Measurements from ENCODE around the gene IL1RN. TPM values are rescaled to one million over a fixed set of nuclear protein-coding genes. Genes with fewer than 3 reads are reported as not detected.
"Not testable (repeated sequence)": the region's sequence is repeated elsewhere in the genome, so short reads cannot be mapped to it uniquely, and the experiment has no call there.

IL1RN gene
- total and polyA plus RNA-seq, 3 experiments from 2014 or later = 1.2 to 2.3 TPM; not detected in 1

- H3K4me1 ChIP-seq (ENCODE audit: insufficient read depth, low read length); DNase-seq; CTCF ChIA-PET; H3K4me3 ChIP-seq (ENCODE audit: low read length); H3K36me3 Mint-ChIP-seq; H3K4me3 Mint-ChIP-seq; H3K27me3 ChIP-seq (ENCODE audit: insufficient read depth, low read length, poor library complexity, severe bottlenecking); H3K27ac Mint-ChIP-seq; H3K27ac ChIP-seq (ENCODE audit: low read depth, low read length); H3K36me3 ChIP-seq (ENCODE audit: insufficient read depth, low read length); H3K9me3 ChIP-seq (ENCODE audit: low read length); POLR2A ChIA-PET: not testable (repeated sequence)
- H3K27me3 Mint-ChIP-seq = peaks cover 7 to 14% of the 10 kb centered on the region in 2 donors
- peaks cover 11 to 12% (median 12%) of the 10 kb centered on the region in 3 donors for H3K4me1 Mint-ChIP-seq
- peaks cover 0 to 16% (median 4%) of the 10 kb centered on the region in 5 donors for H3K9me3 Mint-ChIP-seq
These were observed 31.1 kb upstream of the IL1RN start for GRCh38 chr2:113096306-113096705.

DNA sequence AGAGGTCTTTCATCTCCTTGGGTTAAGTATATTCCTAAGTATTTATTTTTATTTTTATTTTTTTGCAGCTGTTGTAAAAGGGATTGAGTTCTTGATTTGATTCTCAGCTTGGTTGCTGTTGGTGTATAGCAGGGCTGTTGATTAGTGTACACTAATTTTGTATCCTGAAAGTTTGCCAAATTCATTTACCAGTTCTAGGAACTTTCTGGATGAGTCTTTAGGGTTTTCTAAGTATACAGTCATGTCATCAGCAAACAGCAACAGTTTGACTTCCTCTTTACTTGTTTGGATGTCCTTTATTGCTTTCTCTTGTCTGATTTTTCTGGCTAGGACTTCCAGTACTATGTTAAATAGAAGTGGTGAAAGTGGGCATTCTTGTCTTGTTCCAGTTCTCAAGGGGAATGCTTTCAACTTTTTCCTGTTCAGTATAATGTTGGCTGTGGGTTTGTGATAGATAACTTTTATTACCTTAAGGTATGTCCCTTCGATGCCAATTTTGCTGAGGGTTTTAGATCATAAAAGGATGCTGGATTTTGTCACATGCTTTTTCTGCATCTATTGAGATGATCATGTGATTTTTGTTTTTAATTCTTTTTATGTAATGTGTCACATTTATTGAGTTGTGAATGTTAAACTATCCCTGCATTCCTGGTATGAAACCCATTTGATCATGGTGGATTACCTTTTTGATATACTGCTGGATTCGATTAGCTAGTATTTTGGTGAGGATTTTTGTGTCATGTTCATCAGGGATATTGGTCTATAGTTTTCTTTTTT lies 30.4 kb upstream of the IL1RN start:
- H3K4me1 ChIP-seq (ENCODE audit: insufficient read depth, low read length); H3K4me3 Mint-ChIP-seq; H3K36me3 Mint-ChIP-seq; H3K9me3 ChIP-seq (ENCODE audit: low read length); CTCF ChIA-PET; DNase-seq; H3K27ac ChIP-seq (ENCODE audit: low read depth, low read length); H3K4me3 ChIP-seq (ENCODE audit: low read length); POLR2A ChIA-PET; H3K27me3 ChIP-seq (ENCODE audit: insufficient read depth, low read length, poor library complexity, severe bottlenecking); H3K36me3 ChIP-seq (ENCODE audit: insufficient read depth, low read length): not testable (repeated sequence)
- Mint-ChIP-seq H3K4me1 (peaks cover 11 to 12% (median 12%) of the 10 kb centered on the region in 3 donors), H3K27me3 (peaks cover 7 to 14% of the 10 kb centered on the region in 2 donors), H3K9me3 (peaks cover 0 to 17% (median 4%) of the 10 kb centered on the region in 5 donors), H3K27ac (peak overlapping the region in 1 of 8 donors; percentile 35)

- Mint-ChIP-seq H3K27me3 (peaks cover 7 to 14% of the 10 kb centered on the region in 2 donors), H3K4me3 (peak overlapping the region; percentile 6 to 70 (median 66)), H3K9me3 (peaks cover 0 to 17% (median 4%) of the 10 kb centered on the region in 5 donors), H3K4me1 (peaks cover 11 to 12% (median 12%) of the 10 kb centered on the region in 3 donors), H3K27ac (peak overlapping the region in 7 of 8 donors; percentile 8 to 65 (median 23)), H3K36me3 (peaks cover 0 to 9% (median 0%) of the 10 kb centered on the region in 3 donors)
- H3K4me3 ChIP-seq (ENCODE audit: low read length) = peak overlapping the region; percentile 32
- ChIA-PET CTCF (no interaction called here), POLR2A (no interaction called here)
- no peaks in the 10 kb centered on the region for H3K36me3 ChIP-seq (ENCODE audit: insufficient read depth, low read length)
- no peak overlapping the region for H3K27ac ChIP-seq (ENCODE audit: low read depth, low read length)
- no peaks in the 10 kb centered on the region for H3K9me3 ChIP-seq (ENCODE audit: low read length)
- DNase-seq = peak in 1 of 5 donors; percentile 28
- peaks cover 5% of the 10 kb centered on the region for H3K4me1 ChIP-seq (ENCODE audit: insufficient read depth, low read length)
- H3K27me3 ChIP-seq (ENCODE audit: insufficient read depth, low read length, poor library complexity, severe bottlenecking) = no peaks in the 10 kb centered on the region
These were observed 29.4 kb upstream of the IL1RN start for GRCh38 chr2:113098041-113098440.

DNA sequence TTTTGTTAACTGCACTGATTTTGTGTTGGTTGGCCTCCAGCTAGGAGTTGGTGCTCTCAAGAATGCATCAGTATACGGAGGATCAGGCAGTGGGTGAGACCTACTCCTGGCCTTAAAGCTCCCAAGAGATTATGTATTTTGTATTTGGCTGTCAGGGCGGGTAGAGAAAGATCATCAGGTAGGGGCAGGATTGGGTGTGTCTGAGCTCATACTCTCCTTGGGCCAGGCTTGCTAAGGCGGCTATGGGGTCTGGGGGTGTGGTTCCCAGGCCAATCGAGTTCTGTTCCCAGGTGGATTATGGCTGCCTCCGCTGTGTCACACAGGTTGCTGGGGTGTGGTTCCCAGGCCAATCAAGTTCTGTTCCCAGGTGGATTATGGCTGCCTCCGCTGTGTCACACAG lies 28.9 kb upstream of the IL1RN start:
- Histone ChIP-seq H3K27me3 (ENCODE audit: insufficient read depth, low read length, poor library complexity, severe bottlenecking) (no peaks in the 10 kb centered on the region), H3K36me3 (ENCODE audit: insufficient read depth, low read length) (no peaks in the 10 kb centered on the region), H3K27ac (ENCODE audit: low read depth, low read length) (no peak overlapping the region), H3K4me1 (ENCODE audit: insufficient read depth, low read length) (peaks cover 5% of the 10 kb centered on the region), H3K9me3 (ENCODE audit: low read length) (no peaks in the 10 kb centered on the region), H3K4me3 (ENCODE audit: low read length) (peak overlapping the region; percentile 32)
- Mint-ChIP-seq H3K4me3 (peak overlapping the region in 5 of 7 donors; percentile 6 to 70 (median 66)), H3K27ac (peak overlapping the region in 4 of 8 donors; percentile 8 to 64 (median 29)), H3K36me3 (peaks cover 0 to 9% (median 0%) of the 10 kb centered on the region in 3 donors), H3K4me1 (peaks cover 11 to 12% (median 12%) of the 10 kb centered on the region in 3 donors), H3K9me3 (peaks cover 0 to 17% (median 4%) of the 10 kb centered on the region in 5 donors), H3K27me3 (peaks cover 6 to 14% of the 10 kb centered on the region in 2 donors)
- no peak for DNase-seq
- ChIA-PET CTCF (no interaction called here), POLR2A (no interaction called here)

DNA sequence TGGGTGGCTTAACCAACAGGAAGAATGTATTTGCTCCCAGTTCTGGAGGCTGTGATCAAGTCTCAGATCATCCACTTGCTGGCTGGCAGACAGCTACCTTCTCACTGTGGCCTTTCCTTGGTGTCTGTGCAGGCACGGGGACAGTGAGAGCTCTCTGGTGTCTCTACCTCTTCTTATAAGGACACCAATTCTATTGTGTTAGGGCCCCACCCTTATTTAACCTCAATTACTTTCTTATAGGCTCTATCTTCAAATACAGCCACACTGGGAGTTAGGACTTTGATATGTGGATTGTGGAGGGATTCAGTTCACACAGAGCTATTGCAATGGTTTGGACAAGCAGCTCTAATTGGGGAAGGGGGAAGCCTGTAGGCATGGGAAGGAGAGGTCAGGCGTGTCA lies 25.3 kb upstream of the IL1RN start:
- Mint-ChIP-seq H3K27ac (no peak overlapping the region), H3K4me1 (peaks cover 11 to 12% (median 12%) of the 10 kb centered on the region in 3 donors), H3K4me3 (no peak overlapping the region), H3K27me3 (peaks cover 0 to 4% of the 10 kb centered on the region in 2 donors), H3K36me3 (peaks cover 0 to 9% (median 1%) of the 10 kb centered on the region in 3 donors), H3K9me3 (peaks cover 0 to 7% (median 0%) of the 10 kb centered on the region in 5 donors)
- H3K36me3 ChIP-seq (ENCODE audit: insufficient read depth, low read length) = no peaks in the 10 kb centered on the region
- POLR2A ChIA-PET = no interaction called here
- no peaks in the 10 kb centered on the region for H3K27me3 ChIP-seq (ENCODE audit: insufficient read depth, low read length, poor library complexity, severe bottlenecking)
- DNase-seq = no peak
- H3K4me3 ChIP-seq (ENCODE audit: low read length) = no peak overlapping the region
- no peak overlapping the region for H3K27ac ChIP-seq (ENCODE audit: low read depth, low read length)
- H3K9me3 ChIP-seq (ENCODE audit: low read length) = no peaks in the 10 kb centered on the region
- peaks cover 5% of the 10 kb centered on the region for H3K4me1 ChIP-seq (ENCODE audit: insufficient read depth, low read length)
- CTCF ChIA-PET = no interaction called here

GRCh38 chr2:113103277-113103676 lies 24.1 kb upstream of the IL1RN start:
- Mint-ChIP-seq H3K27me3 (peaks cover 0 to 5% of the 10 kb centered on the region in 2 donors), H3K4me1 (peaks cover 2 to 3% (median 3%) of the 10 kb centered on the region in 3 donors), H3K27ac (no peak overlapping the region), H3K9me3 (peaks cover 0 to 2% (median 0%) of the 10 kb centered on the region in 5 donors), H3K36me3 (peaks cover 0 to 9% (median 1%) of the 10 kb centered on the region in 3 donors), H3K4me3 (no peak overlapping the region)
- H3K4me3 ChIP-seq (ENCODE audit: low read length) = no peak overlapping the region
- no peak for DNase-seq
- H3K4me1 ChIP-seq (ENCODE audit: insufficient read depth, low read length) = peaks cover 2% of the 10 kb centered on the region
- H3K27me3 ChIP-seq (ENCODE audit: insufficient read depth, low read length, poor library complexity, severe bottlenecking) = no peaks in the 10 kb centered on the region
- ChIA-PET POLR2A (no interaction called here), CTCF (no interaction called here)
- H3K36me3 ChIP-seq (ENCODE audit: insufficient read depth, low read length) = no peaks in the 10 kb centered on the region
- no peak overlapping the region for H3K27ac ChIP-seq (ENCODE audit: low read depth, low read length)
- no peaks in the 10 kb centered on the region for H3K9me3 ChIP-seq (ENCODE audit: low read length)

- Mint-ChIP-seq H3K9me3 (peaks cover 0 to 2% (median 0%) of the 10 kb centered on the region in 5 donors), H3K4me3 (no peak overlapping the region), H3K36me3 (peaks cover 0 to 9% (median 1%) of the 10 kb centered on the region in 3 donors), H3K4me1 (no peaks in the 10 kb centered on the region), H3K27me3 (peaks cover 2 to 11% of the 10 kb centered on the region in 2 donors), H3K27ac (no peak overlapping the region)
- Histone ChIP-seq H3K27ac (ENCODE audit: low read depth, low read length) (no peak overlapping the region), H3K27me3 (ENCODE audit: insufficient read depth, low read length, poor library complexity, severe bottlenecking) (no peaks in the 10 kb centered on the region), H3K9me3 (ENCODE audit: low read length) (no peaks in the 10 kb centered on the region), H3K4me3 (ENCODE audit: low read length) (no peak overlapping the region), H3K36me3 (ENCODE audit: insufficient read depth, low read length) (no peaks in the 10 kb centered on the region), H3K4me1 (ENCODE audit: insufficient read depth, low read length) (no peaks in the 10 kb centered on the region)
- DNase-seq = no peak
- ChIA-PET POLR2A (no interaction called here), CTCF (interaction anchor here (1.0 to 1.5 kb wide), 2 partner anchors 24 to 32 kb away, joined by 3 read pairs; no protein-coding TSS in a partner anchor)
These were observed 23.3 kb upstream of the IL1RN start for GRCh38 chr2:113104054-113104611.
